Hepatic stellate cell (primary cell): Measurements from ENCODE around the gene OR10X1.

Experiments
- DNase-seq: peaks from one replicate; pipeline ENCODE4 v3.0.0; 2011; ENCODE audit warnings: low spot score

OR10X1 gene, protein sequence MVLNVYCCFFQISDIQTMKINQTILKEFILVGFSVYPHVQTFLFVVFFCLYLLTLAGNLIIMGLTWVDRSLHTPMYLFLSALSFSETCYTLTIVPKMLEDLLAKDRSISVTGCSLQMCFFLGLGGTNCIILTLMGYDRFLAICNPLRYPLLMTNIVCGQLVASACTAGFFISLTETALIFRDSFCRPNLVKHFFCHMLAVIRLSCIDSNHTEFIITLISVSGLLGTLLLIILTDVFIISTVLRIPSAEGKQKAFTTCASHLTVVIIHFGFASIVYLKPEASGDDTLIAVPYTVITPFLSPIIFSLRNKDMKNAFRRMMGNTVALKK

DNA sequence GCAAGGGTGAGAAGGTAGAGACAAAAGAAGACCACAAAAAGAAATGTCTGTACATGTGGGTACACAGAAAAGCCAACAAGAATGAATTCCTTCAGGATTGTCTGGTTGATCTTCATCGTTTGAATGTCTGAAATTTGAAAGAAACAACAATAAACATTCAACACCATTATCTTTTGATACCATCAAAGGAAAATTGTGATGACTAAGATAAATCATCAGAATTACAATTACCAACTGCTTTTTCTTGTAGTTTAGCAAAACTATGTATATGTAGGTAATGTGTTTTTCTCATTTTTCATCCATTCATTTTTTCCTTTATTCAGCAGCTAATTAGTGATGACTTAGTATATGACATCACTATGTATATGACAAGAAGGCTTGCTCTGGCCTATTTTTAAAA, at the start of gene OR10X1:
TSS of gene OR10X1 (minus strand) at position 167 of the 400 bp plus-strand sequence. CDS start at position 167, 0 bp downstream.
- no peak for DNase-seq

GRCh38 chr1:158613764-158614163, 34.1 kb upstream of the OR10X1 start:
- no peak for DNase-seq

DNA sequence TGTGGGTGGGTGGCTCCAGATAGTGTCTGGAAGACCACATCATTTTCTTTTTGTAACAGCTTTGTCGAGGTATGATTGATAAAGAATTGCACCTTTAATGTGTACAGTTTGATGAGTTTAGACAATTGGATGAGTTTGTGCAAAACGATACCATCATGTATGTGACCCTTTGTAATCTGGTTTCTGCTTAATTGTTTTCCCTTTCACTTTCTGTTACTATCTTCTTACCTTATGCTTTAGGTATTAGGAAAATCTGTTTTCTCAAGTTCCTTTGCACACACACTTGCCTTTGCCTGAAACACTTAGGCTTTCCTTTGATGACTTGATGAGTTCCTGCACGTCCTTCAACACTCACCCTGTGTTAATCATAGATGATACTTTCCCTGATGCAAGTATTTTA, 32.2 kb upstream of the OR10X1 start:
- no peak for DNase-seq

GRCh38 chr1:158607296-158607695, 27.6 kb upstream of the OR10X1 start:
- no peak for DNase-seq

DNA sequence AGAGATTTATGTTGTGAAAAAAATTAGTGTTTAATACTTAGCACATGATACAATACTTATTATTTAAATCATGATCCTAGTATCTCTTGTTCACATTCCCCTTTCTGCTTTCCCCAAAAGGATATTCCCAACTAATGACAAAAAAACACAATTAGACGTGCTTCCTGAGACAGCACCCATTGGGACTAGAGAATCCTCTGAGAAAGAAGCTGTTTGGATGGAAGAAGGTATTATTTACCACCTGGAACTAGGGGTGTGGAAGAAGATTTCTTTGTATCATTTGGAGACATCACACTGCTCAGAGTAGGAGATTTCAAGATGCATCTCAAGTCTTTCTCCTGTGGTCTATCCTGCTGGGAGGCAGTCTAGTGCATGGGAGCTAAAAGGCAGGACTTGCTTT, 25.3 kb upstream of the OR10X1 start, which contains the start of gene OR10Z1:
TSS of gene OR10Z1 (plus strand) at position 301 of the 400 bp plus-strand sequence. CDS start 1,171 bp downstream, outside the sequence.
- DNase-seq, result no peak

DNA sequence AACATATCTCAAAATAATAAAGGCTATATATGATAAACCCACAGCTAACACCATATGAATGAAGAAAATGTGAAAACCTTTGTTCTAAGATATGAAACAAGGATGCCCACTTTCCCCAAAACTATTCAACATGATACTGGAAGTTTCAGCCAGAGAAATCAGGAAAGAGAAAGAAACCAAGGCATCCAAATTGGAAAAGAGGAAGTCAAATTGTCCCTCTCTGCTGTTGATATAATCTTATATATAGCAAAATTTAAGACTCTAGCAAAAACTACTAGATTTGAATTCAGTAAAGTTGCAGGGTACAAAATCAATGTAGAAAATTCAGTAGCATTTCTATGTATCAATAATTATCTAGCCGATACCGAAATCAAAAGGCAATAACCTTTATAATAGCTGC, 21.0 kb upstream of the OR10X1 start:
- no peak for DNase-seq

DNA sequence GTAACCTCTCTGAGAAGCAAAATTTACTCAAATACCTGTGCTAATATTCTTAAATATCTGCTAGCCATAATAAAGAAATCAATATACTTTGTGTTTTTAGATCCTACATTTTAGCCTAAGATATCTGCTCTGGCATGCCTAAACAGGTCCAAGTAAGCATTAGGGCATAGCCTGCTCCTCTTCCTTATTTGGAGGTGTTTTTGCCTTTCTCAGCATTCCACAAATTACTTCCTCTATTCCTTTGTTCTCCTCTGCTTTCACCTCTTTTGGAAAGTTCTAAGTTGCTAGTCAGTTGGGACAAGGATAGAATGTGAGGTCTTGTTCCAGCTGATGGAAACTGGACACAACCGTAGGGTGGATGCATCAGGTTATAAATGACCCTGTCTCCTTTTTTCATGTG, 7.2 kb upstream of the OR10X1 start:
- DNase-seq, result no peak

DNA sequence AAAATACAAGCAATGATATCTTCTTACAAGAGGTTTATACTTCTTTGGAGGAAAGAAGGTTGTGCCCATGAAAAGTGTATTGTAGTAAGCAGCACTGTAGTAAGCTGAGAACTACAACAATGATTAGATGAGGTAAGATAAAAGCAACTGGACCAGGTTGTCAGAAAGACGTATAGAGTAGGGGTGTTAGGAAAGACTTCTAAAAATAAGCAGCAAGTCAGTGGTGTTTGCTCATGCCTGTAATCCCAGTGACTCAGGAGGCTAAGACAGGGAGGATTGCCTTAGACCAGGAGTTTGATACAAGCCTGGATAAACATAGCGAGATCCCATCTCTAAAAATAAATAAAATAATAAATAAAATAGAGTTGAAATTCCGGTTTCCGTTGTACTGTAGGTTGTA, 4.3 kb upstream of the OR10X1 start:
- DNase-seq, result no peak

DNA sequence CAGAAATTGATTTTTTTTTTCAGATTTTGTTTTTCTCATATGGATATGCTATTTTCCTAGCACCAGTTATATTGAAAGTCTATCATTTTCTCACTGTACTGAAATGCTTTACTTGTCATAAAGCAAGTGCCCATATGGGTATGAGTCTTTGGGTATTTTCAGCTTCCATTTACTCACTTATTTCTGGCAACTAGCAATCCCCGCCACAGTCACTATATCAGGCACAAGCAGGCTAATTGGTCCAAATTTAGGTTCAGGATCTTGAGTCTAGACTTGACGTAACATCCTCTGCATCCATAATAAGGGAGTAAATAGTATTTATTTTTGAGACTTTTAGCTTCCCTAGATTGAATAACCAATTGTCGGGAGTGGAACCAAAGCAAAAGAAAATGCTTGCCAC, 2.1 kb downstream of the OR10X1 start:
- no peak for DNase-seq

DNA sequence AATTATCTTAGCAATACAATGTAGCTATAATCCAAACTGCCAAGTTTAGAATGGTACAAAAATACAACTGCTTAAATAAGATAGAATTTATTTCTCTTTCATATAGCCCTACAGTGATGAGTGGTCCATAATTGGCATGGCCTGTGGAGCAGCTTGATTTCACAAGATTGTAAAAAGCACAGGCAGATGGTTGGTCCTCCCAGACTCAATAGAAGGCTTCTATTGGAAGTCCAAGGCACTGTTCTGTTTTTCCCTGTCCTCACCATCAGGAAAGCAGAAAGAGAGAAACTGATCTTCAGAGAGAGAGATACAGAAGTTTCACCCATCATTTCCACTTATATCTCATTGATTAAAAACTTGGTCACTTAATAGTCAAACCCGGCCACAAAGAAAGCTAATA, 7.5 kb downstream of the OR10X1 start:
- DNase-seq, result no peak

DNA sequence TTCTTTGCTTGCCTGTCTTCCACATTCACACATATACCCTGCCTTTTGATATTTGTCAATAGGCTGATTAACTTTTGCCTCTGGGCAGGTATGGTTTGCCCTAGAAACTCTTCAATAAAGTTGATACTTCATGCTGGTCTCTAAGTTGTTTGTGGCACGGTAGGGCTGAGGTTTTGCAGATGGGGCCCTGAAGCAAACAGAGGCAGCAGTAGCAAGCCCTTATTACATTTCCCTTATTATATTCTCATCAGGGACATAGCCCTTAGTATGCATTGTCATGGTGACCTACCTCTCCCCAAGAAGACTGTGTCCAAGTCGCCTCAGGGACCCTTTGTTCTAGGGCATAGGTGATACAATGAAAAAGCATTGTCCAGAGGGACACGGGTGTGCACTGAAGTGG, 9.2 kb downstream of the OR10X1 start, which contains the start of gene OR6P1:
TSS of gene OR6P1 (minus strand) at position 101 of the 400 bp plus-strand sequence. CDS start 6,976 bp downstream, outside the sequence.
- no peak for DNase-seq

DNA sequence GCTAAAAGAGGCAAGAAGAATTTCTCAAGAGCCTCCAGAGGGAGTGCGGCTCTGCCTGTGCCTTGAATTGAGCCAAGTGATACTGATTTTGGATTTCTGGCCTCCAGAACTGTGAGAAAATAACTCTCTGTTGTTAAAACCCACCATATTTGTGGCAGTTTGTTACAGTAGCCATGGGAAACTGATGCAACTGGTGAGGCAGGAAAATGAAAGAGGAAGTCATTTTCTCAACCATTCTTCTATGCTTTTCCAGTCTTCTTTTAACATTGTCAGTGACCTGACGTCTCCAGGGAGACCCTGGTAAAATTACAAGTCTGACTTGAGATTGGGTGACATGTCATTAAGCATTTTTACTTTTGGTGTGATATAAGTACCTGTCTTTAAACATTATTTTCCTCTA, 15.1 kb downstream of the OR10X1 start:
- no peak for DNase-seq

GRCh38 chr1:158563853-158564252, 15.8 kb downstream of the OR10X1 start:
- DNase-seq, result no peak

GRCh38 chr1:158559696-158560095, 20.0 kb downstream of the OR10X1 start:
- DNase-seq, result no peak

DNA sequence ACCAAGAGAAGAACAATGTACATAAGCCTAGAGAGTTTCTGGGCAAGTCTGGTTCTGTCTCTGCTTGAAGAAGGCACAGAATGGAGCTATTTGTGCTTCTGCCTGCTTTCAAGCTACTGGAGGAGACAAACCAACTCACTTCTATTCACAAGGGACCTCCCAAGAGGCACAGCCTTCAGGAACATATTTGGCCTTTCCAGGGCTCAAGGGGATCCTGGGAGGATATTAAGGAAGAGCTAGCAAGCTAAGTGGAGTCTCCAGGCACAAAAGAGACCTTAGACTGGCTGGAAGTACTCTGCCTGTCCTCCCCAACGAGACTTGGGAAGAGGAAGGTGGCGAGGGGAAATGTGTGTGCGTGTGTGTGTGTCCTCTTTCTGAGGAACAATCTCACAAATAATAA, 25.3 kb downstream of the OR10X1 start, which contains the start of gene OR6Y1:
TSS of gene OR6Y1 (minus strand) at position 54 of the 400 bp plus-strand sequence. CDS start 6,300 bp downstream, outside the sequence.
- DNase-seq, result no peak

- no peak for DNase-seq
These were observed 27.4 kb downstream of the OR10X1 start for GRCh38 chr1:158552296-158552695.

- no peak for DNase-seq
These were observed 32.2 kb downstream of the OR10X1 start for GRCh38 chr1:158547533-158547932.

DNA sequence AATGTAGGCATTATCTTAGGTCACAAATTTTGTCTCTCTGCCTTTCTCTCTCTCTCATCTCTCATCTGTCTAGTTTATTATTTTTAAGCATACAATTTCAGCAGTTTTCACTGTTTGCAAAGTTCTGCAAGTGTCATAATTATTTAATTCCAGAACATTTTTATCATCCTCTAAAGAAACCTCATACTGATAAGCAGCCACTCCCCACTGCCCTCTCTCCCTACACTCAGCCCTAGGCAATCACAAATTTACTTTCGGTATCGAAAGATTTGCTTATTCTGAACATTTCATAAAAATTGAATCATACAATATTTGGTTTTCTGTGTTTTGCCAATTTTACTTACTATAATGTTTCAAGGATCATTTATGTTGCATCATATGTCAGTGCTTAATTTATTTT, 42.1 kb downstream of the OR10X1 start:
- no peak for DNase-seq

DNA sequence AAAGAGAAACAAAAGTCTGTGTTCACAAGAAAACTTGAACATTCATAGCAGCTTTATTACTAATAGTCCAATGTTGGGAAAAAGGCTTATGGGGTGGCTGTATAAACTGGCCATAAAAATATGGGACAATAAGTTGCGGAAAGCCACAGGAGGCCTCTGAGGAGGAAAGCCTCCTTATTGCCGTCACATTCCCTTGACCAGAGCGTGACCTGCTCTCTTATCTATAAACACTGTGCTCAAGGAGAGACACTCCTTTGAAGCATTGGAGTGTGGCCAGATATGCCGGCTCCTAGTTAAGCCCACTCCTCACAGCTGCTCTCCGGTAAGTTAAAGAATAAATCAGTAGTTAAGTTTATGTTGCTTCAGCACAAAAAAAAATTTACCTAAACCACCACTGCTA, 45.2 kb downstream of the OR10X1 start:
- no peak for DNase-seq
